Measurements from ENCODE around the gene TEFM. TPM values are rescaled to one million over a fixed set of nuclear protein-coding genes. Genes with fewer than 3 reads are reported as not detected.

The TEFM gene
- total RNA-seq, 1 experiment from 2014 or later = 11.7 TPM

- H2BK20ac ChIP-seq (ENCODE audit: low read depth, low read length, poor library complexity, severe bottlenecking) = no peak overlapping the region
- no peak overlapping the region for H2BK5ac ChIP-seq (ENCODE audit: insufficient read length, low read length)
- H2AK5ac ChIP-seq (ENCODE audit: insufficient read length, low read length) = no peak overlapping the region
- H4K5ac ChIP-seq (ENCODE audit: insufficient read length, low read depth, low read length) = no peak overlapping the region
- DNase-seq = no peak
- no peaks in the 10 kb centered on the region for H3K36me3 Mint-ChIP-seq (ENCODE audit: insufficient read depth in 1 of 3, low read depth in 3 of 3)
- H3K23me2 ChIP-seq (ENCODE audit: insufficient read length, low read depth, low read length, poor library complexity, severe bottlenecking) = no peaks in the 10 kb centered on the region
- H3K23ac ChIP-seq (ENCODE audit: insufficient read length, low read depth, low read length) = no peak overlapping the region
- no peak for TF ChIP-seq CTCF (conservative IDR thresholded peaks at IDR 0.05)
- H3K79me1 ChIP-seq (ENCODE audit: insufficient read depth, low read depth, low read length, poor library complexity, severe bottlenecking) = no peaks in the 10 kb centered on the region
- no peak overlapping the region for H2BK12ac ChIP-seq (ENCODE audit: insufficient read length, low read depth, low read length)
- no peak overlapping the region for H2BK15ac ChIP-seq (ENCODE audit: low read depth, low read length)
- no peak overlapping the region for H2BK120ac ChIP-seq (ENCODE audit: low read depth, low read length, poor library complexity, severe bottlenecking)
- no peak overlapping the region for H4K8ac ChIP-seq (replicated peaks; ENCODE audit: insufficient read length, low read depth, low read length)
- H3K56ac ChIP-seq (ENCODE audit: insufficient read length, low read depth, low read length) = no peak overlapping the region
- no peak overlapping the region for H2AFZ ChIP-seq (ENCODE audit: low read length)
- no peaks in the 10 kb centered on the region for H4K20me1 ChIP-seq (ENCODE audit: control insufficient read depth, insufficient read depth, insufficient read length)
- no peak overlapping the region for H3K4me3 Mint-ChIP-seq
- no peak overlapping the region for H4K91ac ChIP-seq (ENCODE audit: insufficient read length, low read depth, low read length)
- H3K27ac ChIP-seq (ENCODE audit: insufficient read length, low read depth, low read length) = no peak overlapping the region
- H3K4ac ChIP-seq (ENCODE audit: low read depth, low read length) = no peak overlapping the region
- no peak overlapping the region for H3T11ph ChIP-seq (ENCODE audit: low read length)
- H3K9ac ChIP-seq (ENCODE audit: extremely low read depth, insufficient read length, low read length) = no peak overlapping the region
- no peak overlapping the region for H3K4me2 ChIP-seq (ENCODE audit: insufficient read depth, insufficient read length, low read length)
- H3K4me1 Mint-ChIP-seq = peaks cover 9 to 10% of the 10 kb centered on the region in 2 experiments
- H3K9me3 Mint-ChIP-seq = no peaks in the 10 kb centered on the region
- no peaks in the 10 kb centered on the region for H3K9me3 ChIP-seq (ENCODE audit: control insufficient read depth, low read depth, low read length)
- H3K79me2 ChIP-seq (ENCODE audit: insufficient read depth, low read length) = no peaks in the 10 kb centered on the region
- WGBS (ENCODE audit: extremely low coverage, insufficient read length, low lambda C conversion rate) = no CpG with 5 or more reads among the region's 5 CpGs
- H3K27ac Mint-ChIP-seq = no peak overlapping the region
- H3K27me3 ChIP-seq (ENCODE audit: insufficient read depth, low read length) = peaks cover 4% of the 10 kb centered on the region; the same call in 1 of the 2 replicates
- no peak overlapping the region for H3K18ac ChIP-seq (ENCODE audit: insufficient read length, low read depth, low read length)
- peaks cover 2% of the 10 kb centered on the region; the same call in 1 of the 2 replicates for H3K4me1 ChIP-seq (ENCODE audit: insufficient read depth, low read length)
- no peak overlapping the region for H3K14ac ChIP-seq (ENCODE audit: insufficient read depth, low read length)
- H3K27me3 Mint-ChIP-seq (ENCODE audit: low read depth) = peaks cover 30% of the 10 kb centered on the region
These were observed 10.0 kb upstream of the TEFM start for GRCh38 chr17:30915833-30916611.

All from H9 (cell line).